Heart left ventricle (tissue), 13 donors: Measurements from ENCODE around the gene CCDC169.

Experiments used
- POLR2A ChIP-seq, 2 donors: fragments of 450-650 bp; IDR thresholded peaks; one replicate each; pipeline ENCODE4 v1.6.1; 2017; ENCODE audit warnings: antibody characterized with exemption in 2 of 2, mild to moderate bottlenecking in 2 of 2, moderate library complexity in 2 of 2
- TF ChIP-seq, protein P1 (sequence below), 12 donors: fragments of 200-600 bp; sonication (generic) in 4 of 12; IDR thresholded peaks; one replicate each; pipeline versions ENCODE4 v1.5.0 to v1.8.0; 2018 to 2022; ENCODE audit warnings: antibody characterized with exemption in 12 of 12, mild to moderate bottlenecking in 5 of 12
- donor health status: ischemic (EF 13 %, LVEDD 7.1; RV severe dilation, severe dysfunction).
- donor health status: DM: no; HTN: yes; CAD: no.
- donor health status: DM: no; HTN: no; CAD: no.
- donor health status: ischemic (EF 25% LVEDD 6.9; RV normal size, moderate dysfunction).
- donor health status: ischemic (EF 25% LVEDD 5.7; RV mildly dilated, moderate dysfunction).
- donor health status: ischemic (EF 35%, LVEDD 5.7; RV mildly dilated, moderate dysfunction).
- donor health status: nonischemic (EF 11% LVEDD 7.7; RV severe dilation, severe dysfunction).
- donor health status: DM: yes; HTN: yes; CAD: no.
- donor health status: PGD.
- donor health status: ischemic (EF 29% LVEDD 5.4; RV normal size, mild dysfunction).
- donor health status: nonischemic (EF 23%, LVEDD 6.1; RV moderate dilation, normal function).

DNA sequence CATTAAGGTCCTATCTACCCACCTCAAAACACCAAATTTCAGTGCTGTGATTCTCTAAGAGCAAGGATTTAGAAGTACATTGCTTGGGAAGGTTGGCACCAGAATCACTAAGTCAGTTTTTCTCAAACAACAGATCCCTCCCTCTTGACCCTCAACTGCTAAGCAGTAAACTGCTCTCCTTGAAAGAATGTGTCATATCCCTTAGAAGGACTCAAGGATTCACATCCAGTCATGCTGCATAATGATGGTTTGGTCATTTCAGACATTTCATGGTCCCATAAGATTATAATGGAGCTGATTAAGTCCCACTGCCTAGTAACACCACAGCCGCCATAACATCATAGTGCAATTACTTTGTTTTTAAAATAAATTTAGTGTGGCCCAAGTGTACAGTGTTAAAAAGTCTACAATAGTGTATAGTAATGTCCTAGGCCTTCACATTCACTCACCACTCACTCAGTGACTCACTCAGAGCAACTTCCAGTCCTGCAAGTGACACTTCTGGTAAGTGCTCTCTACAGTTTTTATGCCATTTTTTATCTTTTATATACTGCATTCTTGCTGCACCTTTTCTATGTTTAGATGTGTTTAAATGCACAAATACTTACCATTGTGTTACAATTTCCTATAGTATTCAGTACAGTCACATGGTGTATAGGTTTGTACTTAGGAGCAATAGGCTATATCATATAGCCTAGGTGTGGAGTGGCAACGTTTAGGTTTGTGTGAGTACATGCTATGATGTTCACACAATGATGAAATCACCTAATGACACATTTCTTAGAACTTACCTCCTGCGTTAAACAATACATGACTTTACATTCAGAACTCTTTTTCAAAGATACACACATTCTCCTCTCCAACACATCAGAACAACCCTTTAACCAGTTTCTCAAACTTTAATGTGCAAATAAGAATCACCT, 15.7 kb upstream of the CCDC169 start:
- TF ChIP-seq, protein P1, sequence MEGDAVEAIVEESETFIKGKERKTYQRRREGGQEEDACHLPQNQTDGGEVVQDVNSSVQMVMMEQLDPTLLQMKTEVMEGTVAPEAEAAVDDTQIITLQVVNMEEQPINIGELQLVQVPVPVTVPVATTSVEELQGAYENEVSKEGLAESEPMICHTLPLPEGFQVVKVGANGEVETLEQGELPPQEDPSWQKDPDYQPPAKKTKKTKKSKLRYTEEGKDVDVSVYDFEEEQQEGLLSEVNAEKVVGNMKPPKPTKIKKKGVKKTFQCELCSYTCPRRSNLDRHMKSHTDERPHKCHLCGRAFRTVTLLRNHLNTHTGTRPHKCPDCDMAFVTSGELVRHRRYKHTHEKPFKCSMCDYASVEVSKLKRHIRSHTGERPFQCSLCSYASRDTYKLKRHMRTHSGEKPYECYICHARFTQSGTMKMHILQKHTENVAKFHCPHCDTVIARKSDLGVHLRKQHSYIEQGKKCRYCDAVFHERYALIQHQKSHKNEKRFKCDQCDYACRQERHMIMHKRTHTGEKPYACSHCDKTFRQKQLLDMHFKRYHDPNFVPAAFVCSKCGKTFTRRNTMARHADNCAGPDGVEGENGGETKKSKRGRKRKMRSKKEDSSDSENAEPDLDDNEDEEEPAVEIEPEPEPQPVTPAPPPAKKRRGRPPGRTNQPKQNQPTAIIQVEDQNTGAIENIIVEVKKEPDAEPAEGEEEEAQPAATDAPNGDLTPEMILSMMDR (IDR thresholded peaks at IDR 0.05): no peak
- no peak for TF ChIP-seq POLR2A (IDR thresholded peaks at IDR 0.05)
